ENCODE results near the gene FNDC11.
A peak's percentile ranks its signal among the peaks of the same experiment; 100 is the strongest.
"Not testable (repeated sequence)": the region's sequence is repeated elsewhere in the genome, so short reads cannot be mapped to it uniquely, and the experiment has no call there.

The FNDC11 gene

GRCh38 chr20:63555661-63556381 is 1.9 kb downstream of the FNDC11 start:
- no peak for DNase-seq

DNA sequence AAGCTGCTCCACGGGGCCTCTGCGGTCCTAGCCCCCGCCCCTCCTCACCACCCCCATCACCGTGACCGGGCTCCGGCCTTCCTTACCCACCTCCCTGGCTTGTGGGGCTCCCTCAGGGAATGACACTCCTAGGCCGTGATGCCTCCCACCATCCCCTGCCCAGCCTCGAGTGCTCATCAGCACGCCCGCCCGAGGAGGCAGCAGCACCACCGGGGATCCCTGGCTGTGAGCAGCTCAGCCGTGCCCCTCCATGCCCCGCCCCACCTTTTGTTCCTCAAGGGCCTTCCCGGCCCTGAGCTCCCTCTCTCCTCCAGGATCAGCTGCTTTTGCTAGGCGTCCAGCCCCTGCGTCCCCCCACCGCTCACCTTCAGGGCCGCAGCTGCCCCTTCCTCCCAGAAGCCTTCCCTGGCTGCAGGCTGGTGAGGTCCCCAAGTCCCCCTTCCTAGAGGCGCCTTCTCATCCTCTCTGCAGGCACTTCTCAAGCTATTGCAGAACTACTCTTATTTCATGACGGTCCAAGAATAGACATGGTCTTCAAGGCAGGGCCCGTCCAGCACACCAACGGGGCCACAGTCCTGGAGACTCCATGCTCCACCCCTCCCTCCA is 3.0 kb downstream of the FNDC11 start:
- no peak for DNase-seq

- no peak for DNase-seq
Measured at GRCh38 chr20:63557481-63557891, 3.5 kb downstream of the FNDC11 start.

- DNase-seq: no peak
Measured at GRCh38 chr20:63558804-63559484, 5.0 kb downstream of the FNDC11 start.

- DNase-seq: not testable (repeated sequence)
Measured at GRCh38 chr20:63559485-63560332, 5.8 kb downstream of the FNDC11 start.

DNA sequence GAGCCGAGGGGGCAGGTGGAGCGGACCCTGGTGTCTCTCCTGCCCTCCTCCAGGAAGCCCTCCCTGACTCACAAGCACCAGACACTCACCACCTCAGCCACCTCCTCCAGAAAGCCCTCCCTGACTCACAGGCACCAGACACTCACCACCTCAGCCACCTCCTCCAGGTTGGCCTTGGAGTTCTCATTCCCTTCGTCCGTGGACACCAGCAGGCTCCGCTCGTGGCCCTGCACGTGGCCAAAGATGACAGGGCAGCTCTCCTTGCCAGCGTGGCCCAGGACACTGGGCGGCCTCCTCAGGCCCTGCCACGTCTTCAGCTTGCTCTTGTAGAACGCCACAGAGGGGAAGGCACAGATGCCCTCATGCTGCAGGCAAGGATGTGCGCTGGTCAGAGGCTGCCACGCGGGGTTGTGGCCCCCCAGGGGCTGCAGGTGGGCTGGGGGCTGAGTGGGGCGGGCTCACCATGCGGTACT is 6.4 kb downstream of the FNDC11 start:
- no peak for DNase-seq

DNA sequence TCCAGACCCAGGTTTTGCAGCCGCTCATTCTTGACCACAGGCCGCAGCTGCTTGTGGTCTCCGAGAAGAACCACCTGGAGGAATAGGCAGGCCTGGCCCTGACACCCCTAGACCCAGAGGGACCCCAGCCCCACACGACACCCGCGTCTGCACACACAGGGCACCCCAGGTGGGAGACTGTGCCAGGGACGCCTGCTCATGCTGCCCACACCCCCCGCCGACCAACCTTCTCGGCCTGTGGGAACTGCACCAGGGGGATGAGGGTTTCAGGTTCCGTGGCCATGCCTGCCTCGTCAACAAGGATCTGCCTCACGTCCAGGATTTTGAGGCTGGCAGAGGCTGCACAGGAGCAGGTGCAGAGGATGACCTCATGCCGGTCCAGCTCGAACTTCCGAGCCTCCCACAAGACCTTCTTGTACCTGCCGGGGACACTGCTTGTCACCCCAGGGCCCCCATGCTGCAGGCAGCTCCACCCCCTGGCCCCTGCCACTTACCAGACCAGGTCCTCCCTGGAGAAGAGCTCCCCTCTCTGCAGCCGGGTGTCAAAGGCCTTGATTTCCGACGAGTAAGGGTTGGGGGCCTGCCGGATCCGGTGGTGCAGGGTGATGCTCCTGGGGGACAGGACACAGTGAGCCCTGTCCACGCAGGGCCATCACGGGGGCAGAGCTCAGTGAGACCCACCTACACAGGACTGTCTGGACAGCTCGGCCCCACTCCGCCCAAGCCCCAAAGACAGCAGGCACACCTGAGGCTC is 7.1 kb downstream of the FNDC11 start:
- no peak for DNase-seq

GRCh38 chr20:63561624-63562396 is 7.9 kb downstream of the FNDC11 start:
- DNase-seq: no peak

DNA sequence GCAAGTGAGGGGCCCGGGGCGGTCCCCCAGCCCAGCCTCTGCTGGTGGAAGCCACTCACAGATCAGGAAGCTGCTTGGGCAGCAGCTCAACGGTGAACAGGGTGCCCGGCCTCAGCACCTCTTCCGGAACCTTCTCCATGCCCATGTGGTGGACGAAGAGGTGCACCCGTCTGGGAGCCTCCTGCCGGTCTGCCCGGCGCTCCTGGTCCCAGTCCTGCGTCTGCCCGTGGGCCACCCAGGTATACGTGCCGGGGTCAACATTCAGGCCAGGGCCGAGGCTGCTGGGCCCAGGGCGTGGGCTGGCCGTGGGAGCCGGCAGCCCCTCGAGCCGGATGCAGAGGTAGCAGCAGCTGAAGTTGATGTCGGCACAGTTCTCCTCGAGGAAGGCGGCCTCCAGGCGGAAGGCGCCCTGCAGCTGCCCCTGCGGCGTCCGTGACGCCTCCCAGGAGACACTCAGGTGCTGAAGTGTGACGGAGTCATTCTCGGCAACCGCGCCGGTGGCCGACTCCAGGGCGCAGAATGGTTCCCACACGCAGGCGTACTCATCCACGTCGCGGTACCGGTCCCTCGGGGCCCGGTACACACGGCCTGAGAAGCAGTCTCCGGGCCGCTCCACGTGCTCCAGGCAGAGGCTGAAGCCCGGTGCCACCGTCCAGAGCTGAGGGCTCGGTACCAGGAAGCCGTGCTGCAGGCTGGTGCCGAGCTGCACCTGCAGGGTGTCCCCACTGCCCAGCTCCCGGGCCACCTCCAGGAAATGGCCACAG is 8.7 kb downstream of the FNDC11 start:
- DNase-seq: no peak

GRCh38 chr20:63563225-63563935 is 9.4 kb downstream of the FNDC11 start:
- DNase-seq: no peak

DNA sequence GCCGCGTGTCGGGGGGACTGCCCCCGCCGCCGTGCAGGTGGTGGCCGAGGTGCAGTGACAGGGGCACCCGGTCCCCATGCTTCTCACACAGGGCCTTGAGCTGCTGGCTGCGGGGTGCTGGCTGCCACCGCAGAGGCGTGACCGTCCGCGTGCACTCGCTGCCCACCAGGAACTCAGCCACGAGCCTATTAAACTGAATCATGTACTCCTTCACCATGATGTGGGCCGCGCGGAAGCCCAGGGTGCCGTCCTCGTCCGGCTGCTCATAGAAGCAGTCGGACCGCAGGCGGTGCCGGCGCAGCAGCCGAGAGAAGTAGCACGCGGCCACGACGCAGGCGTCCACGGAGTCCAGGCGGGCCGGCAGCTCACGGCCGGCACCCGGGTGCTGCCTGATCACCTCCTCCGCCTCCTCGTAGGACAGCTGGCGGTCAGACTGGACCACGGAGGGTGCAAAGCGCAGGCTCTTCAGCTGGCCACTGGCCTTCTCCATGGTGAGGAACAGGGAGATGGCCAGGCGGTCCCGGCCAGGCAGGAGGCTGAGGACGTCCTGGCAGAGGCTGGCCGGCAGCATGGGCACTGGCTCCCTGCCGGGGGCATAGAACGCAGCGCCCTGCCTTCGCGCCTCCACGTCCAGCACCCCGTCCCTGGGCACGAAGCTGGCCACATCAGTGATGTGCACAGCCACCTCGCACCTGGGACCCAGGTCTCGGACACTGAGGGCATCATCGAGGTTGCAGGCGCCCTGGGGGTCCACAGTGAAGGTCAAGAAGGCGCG is 10.3 kb downstream of the FNDC11 start:
- DNase-seq: no peak

GRCh38 chr20:63565021-63565698 is 11.2 kb downstream of the FNDC11 start:
- no peak for DNase-seq

DNA sequence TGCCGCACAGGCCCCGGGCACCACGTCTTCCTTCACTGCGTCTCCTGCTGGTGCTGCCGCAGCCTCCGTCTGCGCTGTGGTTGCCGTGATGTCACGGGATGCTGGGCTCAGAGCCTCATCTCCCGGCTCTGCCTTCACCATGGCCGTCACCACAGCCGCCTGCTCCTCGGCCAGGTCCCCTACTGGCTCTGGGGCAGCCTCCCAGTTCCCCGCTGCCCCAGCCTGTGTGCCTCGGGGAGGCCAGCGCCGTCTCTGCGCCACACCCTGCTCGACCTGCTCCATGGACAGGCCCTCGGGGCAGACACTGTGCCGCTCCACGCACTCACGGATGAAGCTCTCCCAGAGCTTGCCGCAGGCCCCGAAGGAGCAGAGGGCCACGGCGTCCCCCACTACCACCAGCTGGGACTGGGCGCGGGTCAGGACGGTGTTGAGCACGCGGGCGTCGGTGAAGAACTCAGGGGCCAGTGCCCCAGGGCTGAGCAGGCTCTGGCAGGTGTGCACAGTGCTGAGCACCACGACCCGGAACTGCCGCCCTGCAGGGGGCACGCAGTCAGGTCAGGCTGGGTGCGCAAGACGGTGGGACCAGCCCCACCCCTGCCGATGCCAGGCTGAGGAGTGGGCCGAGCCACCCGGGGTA is 11.9 kb downstream of the FNDC11 start:
- DNase-seq: no peak

DNA sequence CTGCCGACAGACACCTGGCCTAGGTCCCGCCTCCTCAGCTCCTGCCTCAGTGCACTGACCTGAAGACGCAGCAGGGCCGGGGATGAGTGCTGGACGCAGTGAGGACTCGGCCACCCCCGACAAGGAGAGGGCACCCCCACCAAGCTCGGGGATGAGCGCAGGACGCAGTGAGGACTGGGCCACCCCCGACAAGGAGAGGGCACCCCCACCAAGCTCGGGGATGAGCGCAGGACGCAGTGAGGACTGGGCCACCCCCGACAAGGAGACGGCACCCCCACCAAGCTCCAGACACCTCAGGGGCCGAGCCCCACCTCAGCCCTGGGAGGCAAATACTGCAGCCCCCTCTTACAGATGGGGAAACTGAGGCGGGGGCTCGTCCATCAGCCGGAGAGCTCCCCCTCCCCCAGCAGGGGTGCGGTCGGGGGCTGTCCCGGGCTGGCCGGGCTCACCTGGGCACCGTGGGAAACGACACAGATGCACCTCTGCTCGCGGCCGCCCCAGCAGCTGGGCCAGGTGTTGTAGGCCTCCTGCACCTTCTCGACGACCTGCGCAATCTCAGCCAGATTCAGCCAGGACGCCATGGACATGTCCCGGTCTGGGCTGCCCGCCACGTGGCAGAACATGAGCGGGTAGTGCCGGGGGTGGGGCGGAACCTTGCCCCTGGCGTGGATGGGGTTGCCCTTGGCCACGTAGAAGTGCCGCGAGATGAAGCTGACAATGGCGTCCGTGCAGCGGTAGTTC is 12.6 kb downstream of the FNDC11 start:
- no peak for DNase-seq

DNA sequence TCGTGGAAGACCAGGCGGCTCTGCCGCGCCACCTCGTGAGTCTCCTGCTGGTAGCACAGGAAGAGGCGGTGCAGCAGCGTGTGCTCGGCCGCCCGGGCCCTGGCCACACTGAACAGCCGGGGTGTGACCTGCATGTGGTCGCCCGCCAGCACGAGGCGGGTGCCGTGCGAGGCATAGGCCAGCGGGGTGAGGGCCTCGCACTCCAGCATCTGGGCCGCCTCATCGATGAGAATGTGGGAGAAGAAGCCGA is 13.1 kb downstream of the FNDC11 start:
- no peak for DNase-seq

DNA sequence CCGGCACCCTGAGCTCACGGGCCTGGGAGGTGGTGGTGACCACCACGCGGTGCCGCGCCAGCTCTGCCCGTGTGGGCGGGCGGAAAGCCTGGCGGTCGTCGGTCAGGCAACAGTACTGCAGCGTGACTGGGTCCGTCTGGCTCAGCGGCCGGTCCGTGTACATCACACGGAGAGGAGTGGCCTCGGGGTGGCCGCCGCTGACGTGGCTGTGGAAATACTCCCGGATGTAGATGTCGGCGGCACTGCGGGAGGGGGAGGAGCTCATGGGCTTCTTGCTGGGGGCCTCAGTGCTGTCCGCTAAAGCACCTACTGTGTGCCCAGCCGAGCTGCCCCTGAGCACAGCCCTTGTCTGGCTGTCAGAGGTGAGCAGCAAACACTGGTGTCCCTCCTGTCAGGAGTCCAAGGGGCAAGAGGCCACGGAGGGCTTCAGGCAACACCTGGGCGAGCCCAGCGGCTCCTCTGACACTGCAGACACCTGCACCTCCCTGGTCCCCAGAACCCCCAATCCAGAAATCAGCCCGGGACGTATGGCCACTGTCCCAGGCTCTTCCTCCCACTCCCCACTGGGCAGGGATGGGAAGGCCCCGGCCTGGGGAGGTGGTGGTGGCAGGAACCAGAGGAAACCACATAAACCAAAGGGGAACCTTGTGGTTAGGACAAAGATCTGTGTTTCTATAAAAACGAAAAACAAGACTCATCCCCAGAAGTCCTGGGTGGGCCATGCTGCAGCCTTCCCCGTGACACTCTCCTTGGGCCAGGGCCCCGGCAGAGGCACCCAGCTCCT is 13.6 kb downstream of the FNDC11 start:
- DNase-seq: peak; percentile 78
